HCT116 (cell line): Measurements from ENCODE around the gene UGT2B7. TPM values are rescaled to one million over a fixed set of nuclear protein-coding genes. Genes with fewer than 3 reads are reported as not detected.
"Not testable (repeated sequence)": the region's sequence is repeated elsewhere in the genome, so short reads cannot be mapped to it uniquely, and the experiment has no call there.

Experiments used
- ATAC-seq: fragments of 200-7000 bp; cut with Tn5 transposase; 2 replicates; pipeline ENCODE4 v1.9.1; 2020; ENCODE audit warnings: mild to moderate bottlenecking, moderate library complexity
- BruUV-seq: library from RNA; stranded (reverse); fragments of 400-500 nt; replicated peaks from 2 replicates; lab custom pipeline; 2021; lab: Mats Ljungman, UMichigan
- CTCF ChIA-PET: fragments of 300-600 bp; sonication (Branson Sonifier 250); formaldehyde crosslinking; loops from one replicate; lab custom pipeline; 2021; ENCODE audit warnings: antibody characterized with exemption; lab: Charles Lee
- POLR2A ChIA-PET: fragments of 300-600, 350-600 bp; sonication (Branson Sonifier 250); formaldehyde crosslinking; loops from one replicate; lab custom pipeline; 2021; ENCODE audit warnings: antibody characterized with exemption; lab: Charles Lee
- RAD21 ChIA-PET, 2 experiments: fragments of 300-600 bp; sonication (Branson Sonifier 250); formaldehyde crosslinking; loops; one replicate each; lab custom pipeline; 2023; ENCODE audit warnings: low total read pairs in 2 of 2; ENCODE audit not compliant: uncharacterized antibody in 2 of 2, unreplicated experiment in 2 of 2, low non-redundant PET in 1 of 2; lab: Charles Lee
- DNase-seq: peaks from one replicate; pipeline ENCODE4 v3.0.0-alpha.2; 2010; ENCODE audit warnings: low read depth, low spot score
- H2AFZ ChIP-seq: fragments of 200-600 bp; shearing (Covaris generic), sonication (generic); 2 replicates; pipeline ENCODE4 v1.6.1; 2017; ENCODE audit warnings: low read depth, mixed run types, mixed read lengths, antibody characterized with exemption, low read length; ENCODE audit not compliant: poor library complexity, severe bottlenecking
- H3K27ac ChIP-seq: 2 replicates; pipeline ENCODE4 v1.5.1; 2012; ENCODE audit warnings: low read depth, low read length
- H3K27me3 ChIP-seq: fragments of 200-600 bp; sonication (generic); 2 replicates; pipeline ENCODE4 v1.6.1; 2016; ENCODE audit warnings: mixed run types, low read length, mixed read lengths; ENCODE audit not compliant: insufficient read depth
- H3K36me3 ChIP-seq, 2 experiments: fragments of 200-500 bp in 1 of 2; fragments of 200-600 bp in 1 of 2; sonication (Bioruptor generic) in 1 of 2; sonication (generic) in 1 of 2; 2 replicates each; pipeline versions ENCODE4 v1.5.1 to v1.6.1; 2014 to 2016; ENCODE audit warnings: low read length in 2 of 2, inconsistent platforms in 1 of 2, mixed read lengths in 1 of 2, mixed run types in 1 of 2; ENCODE audit not compliant: insufficient read depth in 2 of 2, control insufficient read depth in 1 of 2
- H3K4me1 ChIP-seq, 2 experiments: fragments of 200-600 bp in 1 of 2; sonication (generic) in 1 of 2; 2 replicates each; pipeline versions ENCODE4 v1.5.1 to v1.6.1; 2012 to 2017; ENCODE audit warnings: low read length in 2 of 2, inconsistent platforms in 1 of 2, mild to moderate bottlenecking in 1 of 2, mixed read lengths in 1 of 2, mixed run types in 1 of 2, moderate library complexity in 1 of 2; ENCODE audit not compliant: insufficient read depth in 2 of 2, control insufficient read depth in 1 of 2
- H3K4me2 ChIP-seq: fragments of 200-600 bp; sonication (generic); 2 replicates; pipeline ENCODE4 v1.6.1; 2017; ENCODE audit warnings: mixed run types, low read length, mixed read lengths
- H3K4me3 ChIP-seq, 2 experiments: fragments of 200-600 bp in 1 of 2; sonication (generic) in 1 of 2; replicated peaks in 1 of 2; 2 replicates each; pipeline ENCODE4 v1.5.1; 2011 to 2016; ENCODE audit warnings: low read length in 2 of 2, control low read depth in 1 of 2, low read depth in 1 of 2, mild to moderate bottlenecking in 1 of 2, mixed read lengths in 1 of 2, mixed run types in 1 of 2
- H3K79me2 ChIP-seq: fragments of 200-600 bp; sonication (generic); 2 replicates; pipeline ENCODE4 v1.6.1; 2017; ENCODE audit warnings: mild to moderate bottlenecking, mixed run types, low read length, moderate library complexity, mixed read lengths; ENCODE audit not compliant: insufficient read depth
- H3K9ac ChIP-seq: fragments of 200-600 bp; sonication (generic); 2 replicates; pipeline ENCODE4 v1.6.1; 2016; ENCODE audit warnings: low read length, mixed read lengths
- H3K9me2 ChIP-seq: fragments of 200-600 bp; sonication (generic), shearing (Covaris generic); 2 replicates; pipeline ENCODE4 v1.6.1; 2017; ENCODE audit warnings: mixed run types, mild to moderate bottlenecking, moderate library complexity; ENCODE audit not compliant: insufficient read depth
- H3K9me3 ChIP-seq, 2 experiments: fragments of 200-500 bp in 1 of 2; fragments of 200-600 bp in 1 of 2; sonication (Bioruptor generic) in 1 of 2; sonication (generic) in 1 of 2; 2 replicates each; pipeline ENCODE4 v1.6.1; 2014 to 2017; ENCODE audit warnings: low read length in 2 of 2, mixed read lengths in 2 of 2, inconsistent platforms in 1 of 2, low read depth in 1 of 2, mild to moderate bottlenecking in 1 of 2, mixed run types in 1 of 2, moderate library complexity in 1 of 2; ENCODE audit not compliant: control insufficient read depth in 1 of 2, insufficient read depth in 1 of 2
- H4K20me1 ChIP-seq: fragments of 200-600 bp; sonication (generic), shearing (Covaris generic); 2 replicates; pipeline ENCODE4 v1.6.1; 2017; ENCODE audit warnings: mixed run types, mild to moderate bottlenecking, moderate library complexity; ENCODE audit not compliant: insufficient read depth
- JUND ChIP-seq: IDR thresholded peaks from 2 replicates; pipeline ENCODE4 v1.6.1; 2012
- POLR2A ChIP-seq: IDR thresholded peaks from 2 replicates; pipeline ENCODE4 v1.7.0; 2011; ENCODE audit warnings: borderline replicate concordance; ENCODE audit not compliant: insufficient read depth, insufficient read length; ENCODE audit errors: extremely low read depth
- POLR2AphosphoS5 ChIP-seq: IDR thresholded peaks from 2 replicates; pipeline ENCODE4 v1.6.1; 2011; ENCODE audit warnings: mild to moderate bottlenecking, low read depth, low read length, moderate library complexity
- SP1 ChIP-seq: IDR thresholded peaks from 2 replicates; pipeline ENCODE4 v1.6.1; 2012; ENCODE audit warnings: low read depth
- ZNF274 ChIP-seq: fragments of 200-500 bp; sonication (Bioruptor generic); IDR thresholded peaks from 2 replicates; pipeline ENCODE4 v1.6.1; 2014; ENCODE audit warnings: mild to moderate bottlenecking, low read depth, low read length, inconsistent platforms
- intact Hi-C: fragments of 100-400 bp; cut with micrococcal nuclease; formaldehyde crosslinking; loops from 2 replicates; pipeline ENCODE4 v1.10.0; 2022
- total RNA-seq: library from RNA; stranded (reverse); gene quantifications from one replicate; pipeline ENCODE4 v1.2.1, GENCODE V29; 2021; ENCODE audit not compliant: unreplicated experiment
- TF ChIP-seq, protein P1 (sequence below): IDR thresholded peaks from 2 replicates; pipeline ENCODE4 v1.6.1; 2011; ENCODE audit warnings: mild to moderate bottlenecking, low read length, moderate library complexity; ENCODE audit not compliant: insufficient replicate concordance; ENCODE audit errors: extremely low read depth
- TF ChIP-seq, protein P2 (sequence below): IDR thresholded peaks from 2 replicates; pipeline ENCODE4 v1.6.1; 2012; ENCODE audit warnings: low read depth

Gene UGT2B7
- total RNA-seq, 1 experiment from 2014 or later: not detected

DNA sequence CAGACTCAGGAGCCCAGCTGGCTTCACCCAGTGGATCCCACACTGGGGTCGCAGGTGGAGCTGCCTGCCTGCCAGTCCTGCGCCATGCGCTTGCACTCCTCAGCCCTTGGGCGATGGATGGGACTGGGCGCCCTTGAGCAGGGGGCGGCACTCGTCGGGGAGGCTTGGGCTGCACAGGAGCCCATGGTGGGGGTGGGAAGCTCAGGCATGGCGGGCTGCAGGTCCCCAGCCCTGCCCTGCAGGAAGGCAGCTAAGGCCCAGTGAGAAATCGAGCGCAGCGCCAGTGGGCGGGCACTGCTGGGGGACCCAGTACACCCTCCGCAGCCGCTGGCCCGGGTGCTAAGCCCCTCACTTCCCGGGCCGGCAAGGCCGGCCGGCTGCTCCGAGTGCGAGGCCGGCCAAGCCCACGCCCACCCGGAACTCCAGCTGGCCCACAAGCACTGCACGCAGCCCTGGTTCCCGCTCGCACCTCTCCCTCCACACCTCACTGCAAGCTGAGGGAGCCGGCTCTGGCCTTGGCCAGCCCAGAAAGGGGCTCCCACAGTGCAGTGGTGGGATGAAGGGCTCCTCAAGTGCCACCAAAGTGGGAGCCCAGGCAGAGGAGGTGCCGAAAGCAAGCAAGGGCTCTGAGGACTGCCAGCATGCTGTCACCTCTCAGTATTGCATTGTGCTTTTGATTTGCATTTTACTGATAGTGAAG is 19.0 kb downstream of the UGT2B7 start:
- H3K9ac ChIP-seq, H3K79me2 ChIP-seq, H3K9me2 ChIP-seq, H3K4me3 ChIP-seq, DNase-seq, H3K27ac ChIP-seq, ATAC-seq, BruUV-seq, RAD21 ChIA-PET, H3K4me1 ChIP-seq, intact Hi-C loops, CTCF ChIA-PET, H3K27me3 ChIP-seq, POLR2A ChIA-PET, H4K20me1 ChIP-seq, H3K4me2 ChIP-seq, H3K36me3 ChIP-seq, H2AFZ ChIP-seq, H3K9me3 ChIP-seq: not testable (repeated sequence)

DNA sequence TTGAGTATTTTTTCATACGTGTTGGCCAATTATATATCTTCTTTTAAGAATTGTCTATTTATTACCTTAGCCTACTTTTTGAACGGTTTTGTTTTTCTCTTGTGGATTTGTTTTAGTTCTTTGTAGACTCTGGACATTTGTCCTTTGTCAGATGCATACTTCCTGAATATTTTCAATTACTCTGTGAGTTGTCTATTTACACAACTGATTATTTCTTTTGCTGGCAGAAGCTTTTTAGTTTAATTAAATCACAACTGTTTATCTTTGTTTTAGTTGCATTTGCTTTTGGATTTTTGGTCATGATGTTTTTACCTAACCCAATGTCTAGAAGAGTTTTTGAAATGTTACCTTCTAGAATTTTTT is 19.6 kb downstream of the UGT2B7 start:
- Histone ChIP-seq H3K9me2 (no peaks in the 10 kb centered on the region), H3K79me2 (no peaks in the 10 kb centered on the region), H3K4me1 (no peaks in the 10 kb centered on the region), H3K36me3 (no peaks in the 10 kb centered on the region), H3K4me2 (no peak overlapping the region), H2AFZ (no peak overlapping the region), H3K27me3 (no peaks in the 10 kb centered on the region), H3K9me3 (no peaks in the 10 kb centered on the region), H3K27ac (no peak overlapping the region), H3K4me3 (no peak overlapping the region), H4K20me1 (no peaks in the 10 kb centered on the region), H3K9ac (no peak overlapping the region)
- intact Hi-C loops: no loop called here
- DNase-seq (no peak), ATAC-seq (no peak)
- TF ChIP-seq, protein P1, sequence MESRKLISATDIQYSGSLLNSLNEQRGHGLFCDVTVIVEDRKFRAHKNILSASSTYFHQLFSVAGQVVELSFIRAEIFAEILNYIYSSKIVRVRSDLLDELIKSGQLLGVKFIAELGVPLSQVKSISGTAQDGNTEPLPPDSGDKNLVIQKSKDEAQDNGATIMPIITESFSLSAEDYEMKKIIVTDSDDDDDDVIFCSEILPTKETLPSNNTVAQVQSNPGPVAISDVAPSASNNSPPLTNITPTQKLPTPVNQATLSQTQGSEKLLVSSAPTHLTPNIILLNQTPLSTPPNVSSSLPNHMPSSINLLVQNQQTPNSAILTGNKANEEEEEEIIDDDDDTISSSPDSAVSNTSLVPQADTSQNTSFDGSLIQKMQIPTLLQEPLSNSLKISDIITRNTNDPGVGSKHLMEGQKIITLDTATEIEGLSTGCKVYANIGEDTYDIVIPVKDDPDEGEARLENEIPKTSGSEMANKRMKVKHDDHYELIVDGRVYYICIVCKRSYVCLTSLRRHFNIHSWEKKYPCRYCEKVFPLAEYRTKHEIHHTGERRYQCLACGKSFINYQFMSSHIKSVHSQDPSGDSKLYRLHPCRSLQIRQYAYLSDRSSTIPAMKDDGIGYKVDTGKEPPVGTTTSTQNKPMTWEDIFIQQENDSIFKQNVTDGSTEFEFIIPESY: no peak
- TF ChIP-seq JUND (no peak), SP1 (no peak), POLR2A (no peak), ZNF274 (no peak), POLR2AphosphoS5 (no peak)
- TF ChIP-seq, protein P2, sequence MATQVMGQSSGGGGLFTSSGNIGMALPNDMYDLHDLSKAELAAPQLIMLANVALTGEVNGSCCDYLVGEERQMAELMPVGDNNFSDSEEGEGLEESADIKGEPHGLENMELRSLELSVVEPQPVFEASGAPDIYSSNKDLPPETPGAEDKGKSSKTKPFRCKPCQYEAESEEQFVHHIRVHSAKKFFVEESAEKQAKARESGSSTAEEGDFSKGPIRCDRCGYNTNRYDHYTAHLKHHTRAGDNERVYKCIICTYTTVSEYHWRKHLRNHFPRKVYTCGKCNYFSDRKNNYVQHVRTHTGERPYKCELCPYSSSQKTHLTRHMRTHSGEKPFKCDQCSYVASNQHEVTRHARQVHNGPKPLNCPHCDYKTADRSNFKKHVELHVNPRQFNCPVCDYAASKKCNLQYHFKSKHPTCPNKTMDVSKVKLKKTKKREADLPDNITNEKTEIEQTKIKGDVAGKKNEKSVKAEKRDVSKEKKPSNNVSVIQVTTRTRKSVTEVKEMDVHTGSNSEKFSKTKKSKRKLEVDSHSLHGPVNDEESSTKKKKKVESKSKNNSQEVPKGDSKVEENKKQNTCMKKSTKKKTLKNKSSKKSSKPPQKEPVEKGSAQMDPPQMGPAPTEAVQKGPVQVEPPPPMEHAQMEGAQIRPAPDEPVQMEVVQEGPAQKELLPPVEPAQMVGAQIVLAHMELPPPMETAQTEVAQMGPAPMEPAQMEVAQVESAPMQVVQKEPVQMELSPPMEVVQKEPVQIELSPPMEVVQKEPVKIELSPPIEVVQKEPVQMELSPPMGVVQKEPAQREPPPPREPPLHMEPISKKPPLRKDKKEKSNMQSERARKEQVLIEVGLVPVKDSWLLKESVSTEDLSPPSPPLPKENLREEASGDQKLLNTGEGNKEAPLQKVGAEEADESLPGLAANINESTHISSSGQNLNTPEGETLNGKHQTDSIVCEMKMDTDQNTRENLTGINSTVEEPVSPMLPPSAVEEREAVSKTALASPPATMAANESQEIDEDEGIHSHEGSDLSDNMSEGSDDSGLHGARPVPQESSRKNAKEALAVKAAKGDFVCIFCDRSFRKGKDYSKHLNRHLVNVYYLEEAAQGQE: no peak
- ChIA-PET CTCF (no interaction called here), RAD21 (no interaction called here), POLR2A (no interaction called here)
- BruUV-seq: no TSS peak
